AG04450 (cell line): Measurements from ENCODE around the gene TUFT1. TPM values are rescaled to one million over a fixed set of nuclear protein-coding genes. Genes with fewer than 3 reads are reported as not detected.

Experiments
- CTCF ChIA-PET: fragments of 300-600, 350-600 bp; formaldehyde crosslinking; extraction: SDS; loops from one replicate; lab custom pipeline; 2022; ENCODE audit warnings: antibody characterized with exemption, inconsistent platforms; lab: Charles Lee
- POLR2A ChIA-PET: fragments of 350-600 bp; formaldehyde crosslinking; extraction: SDS; loops from one replicate; lab custom pipeline; 2021; ENCODE audit warnings: antibody characterized with exemption, inconsistent platforms; lab: Yijun Ruan, JAX
- DNase-seq: peaks from one replicate; pipeline ENCODE4 v3.0.0-alpha.2; 2011; ENCODE audit warnings: low read depth, low spot score
- H3K27ac ChIP-seq: one replicate; pipeline ENCODE4 v1.5.1; 2012; ENCODE audit warnings: low read depth, low read length, control low read depth
- H3K27me3 ChIP-seq: one replicate; pipeline ENCODE4 v1.6.0; 2012; ENCODE audit warnings: low read length; ENCODE audit not compliant: control insufficient read depth, insufficient read depth
- H3K4me3 ChIP-seq: 2 replicates; pipeline ENCODE4 v1.5.1; 2011; ENCODE audit warnings: mild to moderate bottlenecking, low read depth, low read length, control low read depth
- H3K9me3 ChIP-seq: 2 replicates; pipeline ENCODE4 v1.5.1; 2012; ENCODE audit warnings: low read length; ENCODE audit not compliant: control insufficient read depth, insufficient read depth
- polyA plus RNA-seq: library from polyadenylated mRNA; depleted of rRNA; stranded (reverse); fragments of >200 nt; gene quantifications from 2 replicates; pipeline ENCODE4 v1.2.3, GENCODE V29; 2011
- TF ChIP-seq, protein P1 (sequence below): IDR thresholded peaks from 2 replicates; pipeline ENCODE4 v1.5.1; 2011; ENCODE audit warnings: low read depth, low read length, control low read depth, inconsistent platforms

TUFT1 gene
- polyA plus RNA-seq, 1 experiment, result 21.9 TPM

DNA sequence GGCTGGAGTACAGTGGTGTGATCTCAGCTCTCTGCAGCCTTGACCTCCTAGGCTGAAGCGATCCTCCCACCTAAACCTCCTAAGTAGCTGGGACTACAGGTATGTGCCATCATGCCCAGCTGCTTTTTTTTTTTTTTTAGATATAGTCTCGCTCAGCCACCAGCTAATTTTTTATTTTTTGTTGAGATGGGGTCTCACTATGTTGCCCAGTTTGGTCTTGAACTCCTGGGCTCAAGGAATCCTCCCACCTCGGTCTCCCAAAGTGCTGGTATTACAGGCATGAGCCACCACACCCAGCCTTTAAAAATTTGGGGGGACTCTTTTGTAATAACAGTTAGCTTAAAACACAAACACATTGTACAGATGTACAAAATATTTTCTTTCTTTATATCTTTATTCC, 70.0 kb downstream of the TUFT1 start:
- CTCF ChIA-PET, result interaction anchor here (0.5 to 1.9 kb wide), 4 partner anchors 17 to 1423 kb away, joined by 3 to 7 read pairs (median 3); no protein-coding TSS in a partner anchor
- DNase-seq, result no peak
- TF ChIP-seq, protein P1, sequence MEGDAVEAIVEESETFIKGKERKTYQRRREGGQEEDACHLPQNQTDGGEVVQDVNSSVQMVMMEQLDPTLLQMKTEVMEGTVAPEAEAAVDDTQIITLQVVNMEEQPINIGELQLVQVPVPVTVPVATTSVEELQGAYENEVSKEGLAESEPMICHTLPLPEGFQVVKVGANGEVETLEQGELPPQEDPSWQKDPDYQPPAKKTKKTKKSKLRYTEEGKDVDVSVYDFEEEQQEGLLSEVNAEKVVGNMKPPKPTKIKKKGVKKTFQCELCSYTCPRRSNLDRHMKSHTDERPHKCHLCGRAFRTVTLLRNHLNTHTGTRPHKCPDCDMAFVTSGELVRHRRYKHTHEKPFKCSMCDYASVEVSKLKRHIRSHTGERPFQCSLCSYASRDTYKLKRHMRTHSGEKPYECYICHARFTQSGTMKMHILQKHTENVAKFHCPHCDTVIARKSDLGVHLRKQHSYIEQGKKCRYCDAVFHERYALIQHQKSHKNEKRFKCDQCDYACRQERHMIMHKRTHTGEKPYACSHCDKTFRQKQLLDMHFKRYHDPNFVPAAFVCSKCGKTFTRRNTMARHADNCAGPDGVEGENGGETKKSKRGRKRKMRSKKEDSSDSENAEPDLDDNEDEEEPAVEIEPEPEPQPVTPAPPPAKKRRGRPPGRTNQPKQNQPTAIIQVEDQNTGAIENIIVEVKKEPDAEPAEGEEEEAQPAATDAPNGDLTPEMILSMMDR, result no peak
- POLR2A ChIA-PET, result interaction anchor here (0.5 kb wide), 1 partner anchor 10 kb away, joined by 3 read pairs; no protein-coding TSS in a partner anchor
- Histone ChIP-seq H3K4me3 (no peak overlapping the region), H3K27ac (no peak overlapping the region), H3K27me3 (no peaks in the 10 kb centered on the region), H3K9me3 (no peaks in the 10 kb centered on the region)

DNA sequence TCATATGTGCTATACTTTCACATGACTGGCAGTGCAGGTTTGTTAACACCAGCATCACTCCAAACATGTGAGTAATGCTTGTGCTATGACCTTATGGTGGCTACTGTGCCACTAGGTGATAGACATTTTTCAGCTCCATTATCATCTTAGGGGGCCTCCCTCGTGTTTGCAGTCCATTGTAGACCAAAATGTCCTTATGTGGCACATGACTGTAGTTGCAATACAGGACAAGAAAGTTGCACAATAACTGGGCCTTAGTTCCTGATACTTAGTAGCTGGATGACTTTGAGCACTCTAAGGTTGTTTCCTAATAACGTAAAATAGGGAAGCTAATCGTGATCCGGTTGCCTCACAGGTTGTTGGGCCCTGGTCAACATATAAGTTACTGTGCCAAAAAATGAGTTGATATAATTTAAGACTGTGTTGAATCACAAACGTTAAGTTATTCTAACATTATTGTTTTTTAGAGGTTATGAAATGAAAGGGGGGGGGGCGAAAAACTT, 71.2 kb downstream of the TUFT1 start:
- Histone ChIP-seq H3K27me3 (no peaks in the 10 kb centered on the region), H3K27ac (no peak overlapping the region), H3K4me3 (no peak overlapping the region), H3K9me3 (no peaks in the 10 kb centered on the region)
- TF ChIP-seq, protein P1, result no peak
- CTCF ChIA-PET, result interaction anchor here (1.9 kb wide), 1 partner anchor 18 kb away, joined by 7 read pairs; no protein-coding TSS in a partner anchor
- DNase-seq, result no peak
- POLR2A ChIA-PET, result interaction anchor here (0.6 kb wide), 1 partner anchor 19 kb away, joined by 3 read pairs; no protein-coding TSS in a partner anchor

DNA sequence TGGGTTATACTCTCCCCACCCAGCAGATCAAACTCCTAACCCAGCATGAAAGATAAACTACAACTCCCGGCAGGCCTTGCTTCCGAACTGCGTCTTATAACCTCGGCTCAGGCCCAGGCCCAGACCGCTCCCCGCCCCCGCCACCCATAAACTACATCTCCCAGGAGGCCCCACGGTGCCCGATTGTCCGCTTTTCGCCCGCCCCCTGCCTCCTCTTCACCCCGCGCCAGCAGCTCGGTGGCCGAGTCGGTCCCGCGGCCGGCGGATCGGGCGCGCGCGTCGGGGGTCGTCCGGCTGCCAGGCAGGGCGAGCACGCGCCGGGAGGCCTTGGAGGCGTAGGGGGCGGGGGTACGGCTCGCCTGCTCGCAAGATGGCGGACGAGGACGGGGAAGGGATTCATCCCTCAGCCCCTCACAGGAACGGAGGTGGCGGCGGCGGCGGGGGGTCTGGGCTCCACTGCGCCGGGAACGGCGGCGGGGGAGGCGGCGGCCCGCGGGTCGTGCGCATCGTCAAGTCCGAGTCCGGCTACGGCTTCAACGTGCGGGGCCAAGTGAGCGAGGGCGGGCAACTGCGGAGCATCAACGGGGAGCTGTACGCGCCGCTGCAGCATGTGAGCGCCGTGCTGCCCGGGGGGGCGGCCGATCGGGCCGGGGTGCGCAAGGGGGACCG, 71.9 kb downstream of the TUFT1 start, which contains the start of gene SNX27:
Gene SNX27 (plus strand): TSS at position 219 of the 669 bp plus-strand sequence. CDS start 152 bp downstream, at position 371.
- TF ChIP-seq, protein P1, result no peak
- POLR2A ChIA-PET, result interaction anchor here (0.6 kb wide), 2 partner anchors 19 to 69 kb away, joined by 3 read pairs; no protein-coding TSS in a partner anchor
- Histone ChIP-seq H3K27me3 (no peaks in the 10 kb centered on the region), H3K9me3 (no peaks in the 10 kb centered on the region), H3K27ac (no peak within 1 kb of the TSS), H3K4me3 (peak within 1 kb of the TSS; percentile 90)
- DNase-seq, result peak; percentile 70
- CTCF ChIA-PET, result interaction anchor here (1.9 kb wide), 1 partner anchor 18 kb away, joined by 7 read pairs; no protein-coding TSS in a partner anchor

DNA sequence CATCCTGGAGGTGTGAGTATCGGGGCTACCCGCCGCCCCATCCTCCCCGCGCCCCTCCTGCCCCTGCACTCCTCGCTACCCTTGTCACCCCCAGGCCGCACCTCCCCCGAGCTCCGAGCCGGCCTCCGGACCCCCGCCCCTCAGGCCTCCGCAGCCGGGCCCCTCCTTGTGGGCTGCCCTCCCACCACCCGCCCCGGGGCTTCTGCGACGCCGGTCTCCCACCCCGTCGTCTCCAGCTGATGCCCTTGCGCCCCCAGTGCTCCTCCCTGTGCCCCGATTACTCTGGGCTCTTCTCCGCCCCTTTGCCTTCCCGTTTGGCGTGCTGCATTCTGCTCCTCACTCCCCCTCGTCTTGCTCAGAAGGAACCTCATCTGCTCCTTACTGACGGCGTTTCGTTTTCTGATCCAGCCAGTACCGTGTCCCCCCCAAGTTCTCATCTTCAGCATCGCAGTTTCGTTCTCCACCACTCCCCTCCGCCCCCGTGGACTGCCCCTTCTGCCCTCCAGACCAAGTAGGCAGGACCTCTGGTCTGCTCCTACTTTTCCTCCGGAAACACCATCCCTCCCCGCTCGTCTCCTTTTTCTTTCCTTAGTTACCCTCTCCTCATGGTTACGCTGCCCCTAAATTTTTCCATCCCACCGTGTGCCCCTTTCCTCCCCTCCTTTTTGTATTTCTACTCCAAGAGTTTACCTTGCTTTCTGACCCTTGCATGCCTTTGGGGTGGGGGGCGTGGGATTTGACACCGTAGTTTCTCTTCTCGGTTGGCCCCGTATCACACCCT, 72.6 kb downstream of the TUFT1 start:
- TF ChIP-seq, protein P1, result no peak
- peak overlapping the region; percentile 90 for H3K4me3 ChIP-seq
- ChIA-PET POLR2A (interaction anchor here (0.6 kb wide), 1 partner anchor 68 kb away, joined by 3 read pairs; no protein-coding TSS in a partner anchor), CTCF (no interaction called here)
- no peak overlapping the region for H3K27ac ChIP-seq
- H3K27me3 ChIP-seq, result no peaks in the 10 kb centered on the region
- H3K9me3 ChIP-seq, result no peaks in the 10 kb centered on the region
- no peak for DNase-seq
